Activated naive CD4-positive, alpha-beta T cell treated with anti-CD3 and anti-CD28 coated beads, Interleukin-2, amount 50 U/mL, for 24 hours (primary cell): ENCODE data around the gene ECM2.

Source experiments
- H3K27ac Mint-ChIP-seq: one replicate; pipeline ENCODE4 v1.8.0; 2021; ENCODE audit warnings: mild to moderate bottlenecking, mixed read lengths
- H3K27me3 Mint-ChIP-seq: one replicate; pipeline ENCODE4 v1.8.0; 2021; ENCODE audit warnings: mixed read lengths
- H3K36me3 Mint-ChIP-seq: one replicate; pipeline ENCODE4 v1.8.0; 2021; ENCODE audit warnings: mixed read lengths
- H3K4me1 Mint-ChIP-seq: one replicate; pipeline ENCODE4 v1.8.0; 2021; ENCODE audit warnings: mixed read lengths
- H3K4me3 Mint-ChIP-seq: one replicate; pipeline ENCODE4 v1.8.0; 2021; ENCODE audit warnings: mild to moderate bottlenecking, mixed read lengths
- H3K9me3 Mint-ChIP-seq: one replicate; pipeline ENCODE4 v1.8.0; 2021; ENCODE audit warnings: mixed read lengths

ECM2 gene

DNA sequence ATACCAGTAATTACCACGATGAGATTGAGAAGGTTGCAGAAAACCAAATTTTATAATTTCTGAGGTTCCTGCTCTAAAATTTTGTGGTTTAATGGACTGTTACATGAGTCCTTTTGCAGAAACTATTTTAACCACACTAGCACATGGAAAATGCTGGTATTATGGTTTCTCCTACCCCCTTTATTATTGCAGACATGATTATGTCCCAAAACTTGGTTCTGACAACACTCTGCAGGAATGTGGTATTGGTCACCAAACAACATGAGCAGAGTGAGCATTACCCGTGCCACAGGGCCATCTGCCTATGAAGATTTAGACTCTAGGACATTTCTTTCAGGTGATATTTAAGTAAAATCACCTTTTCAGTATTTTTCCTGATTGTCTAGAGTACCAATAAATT, 2.8 kb upstream of the ECM2 start:
- H3K27ac Mint-ChIP-seq = no peak overlapping the region
- H3K9me3 Mint-ChIP-seq = no peaks in the 10 kb centered on the region
- no peak overlapping the region for H3K4me3 Mint-ChIP-seq
- H3K27me3 Mint-ChIP-seq = no peaks in the 10 kb centered on the region
- no peaks in the 10 kb centered on the region for H3K4me1 Mint-ChIP-seq
- no peaks in the 10 kb centered on the region for H3K36me3 Mint-ChIP-seq

DNA sequence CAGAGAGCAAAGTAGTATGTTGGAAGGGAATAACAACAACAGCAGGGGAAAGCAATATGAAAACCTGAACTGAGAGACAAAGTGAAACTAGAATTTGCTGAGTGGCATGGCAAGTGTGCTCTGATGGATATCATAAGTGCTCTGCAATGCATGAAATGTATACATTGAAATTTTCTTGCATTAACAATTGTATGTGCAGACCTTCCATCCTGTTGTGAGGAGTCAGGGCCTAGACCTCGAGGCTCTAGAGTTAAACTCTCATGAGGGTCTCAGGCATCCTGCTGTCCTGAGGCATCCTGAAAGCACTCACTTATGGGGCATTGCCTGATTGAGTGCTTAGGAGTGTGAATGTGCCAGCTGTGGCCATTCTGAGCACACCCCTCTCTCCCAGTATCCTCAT, 1.1 kb downstream of the ECM2 start:
- no peaks in the 10 kb centered on the region for H3K27me3 Mint-ChIP-seq
- peaks cover 2% of the 10 kb centered on the region for H3K36me3 Mint-ChIP-seq
- H3K9me3 Mint-ChIP-seq = no peaks in the 10 kb centered on the region
- no peak overlapping the region for H3K4me3 Mint-ChIP-seq
- no peak overlapping the region for H3K27ac Mint-ChIP-seq
- no peaks in the 10 kb centered on the region for H3K4me1 Mint-ChIP-seq

DNA sequence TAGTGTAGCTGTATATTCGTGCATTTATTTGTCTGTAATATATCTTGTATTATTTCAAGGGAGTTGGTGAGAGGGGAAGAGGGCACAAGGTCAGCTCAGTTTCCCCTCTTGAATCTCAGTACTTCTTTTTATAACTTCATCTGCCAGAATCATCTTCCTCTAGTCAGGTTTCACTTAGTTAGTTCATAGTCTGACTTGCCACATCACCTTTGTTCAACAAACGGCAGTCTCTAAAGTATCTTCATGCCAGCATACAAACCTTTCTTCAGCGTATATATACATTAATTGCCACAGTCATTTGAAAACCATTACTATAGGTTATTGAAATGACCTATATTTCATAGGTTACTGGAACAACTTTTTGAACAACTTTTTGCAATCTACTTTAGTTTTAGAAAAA, 1.6 kb downstream of the ECM2 start:
- H3K27ac Mint-ChIP-seq = no peak overlapping the region
- no peak overlapping the region for H3K4me3 Mint-ChIP-seq
- H3K4me1 Mint-ChIP-seq = no peaks in the 10 kb centered on the region
- no peaks in the 10 kb centered on the region for H3K9me3 Mint-ChIP-seq
- no peaks in the 10 kb centered on the region for H3K27me3 Mint-ChIP-seq
- H3K36me3 Mint-ChIP-seq = peaks cover 2% of the 10 kb centered on the region

DNA sequence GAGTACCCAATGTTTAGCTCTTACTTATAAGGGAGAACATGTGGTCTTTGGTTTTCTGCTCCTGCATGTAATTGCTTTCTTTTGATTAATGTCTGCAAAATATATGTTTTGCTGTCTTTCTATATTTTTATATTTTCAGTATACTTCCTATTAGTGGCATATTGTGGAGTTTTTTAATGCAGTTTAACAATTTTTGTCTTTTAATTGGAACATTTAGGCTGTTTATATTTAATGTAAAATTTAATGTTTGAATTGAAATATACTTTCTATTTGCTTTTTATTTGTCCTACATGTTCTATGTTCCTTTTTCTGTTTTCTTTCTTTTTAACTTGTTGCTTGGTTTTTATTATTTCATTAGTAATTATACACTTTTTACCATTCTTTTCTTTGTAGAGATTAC, 4.9 kb downstream of the ECM2 start:
- H3K4me1 Mint-ChIP-seq = no peaks in the 10 kb centered on the region
- no peaks in the 10 kb centered on the region for H3K27me3 Mint-ChIP-seq
- peak overlapping the region; percentile 9 for H3K27ac Mint-ChIP-seq
- H3K9me3 Mint-ChIP-seq = no peaks in the 10 kb centered on the region
- peaks cover 2% of the 10 kb centered on the region for H3K36me3 Mint-ChIP-seq
- H3K4me3 Mint-ChIP-seq = no peak overlapping the region

DNA sequence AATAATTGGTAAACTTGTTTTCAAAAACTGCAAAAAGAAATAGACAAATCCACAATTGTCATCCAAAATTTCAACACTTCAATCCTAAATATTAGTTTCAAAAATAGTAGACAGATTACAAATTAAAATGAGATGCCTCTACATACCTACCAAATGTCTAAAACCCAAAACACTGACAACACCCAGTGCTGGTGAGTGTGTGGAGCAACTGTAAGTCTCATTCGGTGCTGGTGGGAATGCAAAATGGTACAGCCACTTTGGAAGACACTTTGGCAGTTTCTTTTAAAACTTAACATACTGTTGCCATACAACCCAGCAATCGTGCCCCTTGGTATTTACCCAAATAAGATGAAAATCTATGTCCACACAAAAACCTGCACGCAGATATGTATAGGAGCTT, 6.7 kb downstream of the ECM2 start:
- Mint-ChIP-seq H3K27ac (no peak overlapping the region), H3K36me3 (peaks cover 2% of the 10 kb centered on the region), H3K4me3 (no peak overlapping the region), H3K9me3 (no peaks in the 10 kb centered on the region), H3K4me1 (no peaks in the 10 kb centered on the region), H3K27me3 (no peaks in the 10 kb centered on the region)

DNA sequence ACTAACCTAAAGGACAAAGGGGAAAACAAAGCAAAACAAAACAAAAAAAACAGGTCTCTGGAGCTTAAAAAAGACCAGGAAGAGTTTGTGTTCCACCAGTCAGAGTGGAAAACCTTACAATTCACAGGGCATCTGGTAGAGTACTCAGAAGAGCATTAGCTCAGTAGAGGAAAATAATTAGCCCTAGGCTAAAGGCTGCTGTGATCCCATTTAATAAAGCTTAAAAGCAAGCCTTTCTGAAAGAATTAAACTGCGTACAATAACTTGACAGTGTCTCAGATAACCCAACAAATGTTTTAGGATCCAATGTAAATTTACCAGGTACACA, 7.3 kb downstream of the ECM2 start:
- Mint-ChIP-seq H3K9me3 (no peaks in the 10 kb centered on the region), H3K4me1 (no peaks in the 10 kb centered on the region), H3K27me3 (no peaks in the 10 kb centered on the region), H3K27ac (no peak overlapping the region), H3K4me3 (no peak overlapping the region), H3K36me3 (peaks cover 2% of the 10 kb centered on the region)

DNA sequence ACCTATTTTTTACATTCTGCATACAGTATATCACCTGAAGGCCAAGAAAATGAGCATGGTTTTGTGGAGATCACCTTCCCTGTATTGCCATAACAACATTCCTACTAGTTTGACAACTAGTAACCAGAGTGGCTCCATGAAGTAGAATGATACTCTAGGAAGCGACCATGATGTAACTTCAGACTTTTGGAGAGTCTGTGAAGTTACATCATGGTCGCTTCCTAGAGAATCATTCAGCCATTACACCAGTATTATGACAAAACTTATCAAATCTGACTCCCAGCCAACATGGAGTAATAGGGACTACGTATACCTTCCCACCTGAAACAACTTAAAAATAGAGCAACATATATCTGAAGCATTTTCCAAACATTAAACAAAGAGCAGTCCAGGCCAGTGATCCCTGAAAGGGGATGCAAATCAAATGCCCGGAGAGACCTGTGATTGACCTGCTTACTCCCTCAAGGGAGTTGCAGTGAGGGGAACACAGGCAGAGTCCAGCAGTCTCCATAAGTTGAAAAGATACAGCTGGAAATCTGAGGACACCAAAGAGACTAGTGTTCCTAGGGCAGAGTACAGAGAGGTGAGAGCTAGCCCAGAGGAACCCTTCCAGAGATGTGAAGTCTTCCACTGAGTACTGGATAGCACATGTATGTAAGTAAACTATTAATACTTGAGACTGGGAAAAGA, 7.8 kb downstream of the ECM2 start:
- Mint-ChIP-seq H3K27ac (no peak overlapping the region), H3K4me1 (no peaks in the 10 kb centered on the region), H3K27me3 (no peaks in the 10 kb centered on the region)

DNA sequence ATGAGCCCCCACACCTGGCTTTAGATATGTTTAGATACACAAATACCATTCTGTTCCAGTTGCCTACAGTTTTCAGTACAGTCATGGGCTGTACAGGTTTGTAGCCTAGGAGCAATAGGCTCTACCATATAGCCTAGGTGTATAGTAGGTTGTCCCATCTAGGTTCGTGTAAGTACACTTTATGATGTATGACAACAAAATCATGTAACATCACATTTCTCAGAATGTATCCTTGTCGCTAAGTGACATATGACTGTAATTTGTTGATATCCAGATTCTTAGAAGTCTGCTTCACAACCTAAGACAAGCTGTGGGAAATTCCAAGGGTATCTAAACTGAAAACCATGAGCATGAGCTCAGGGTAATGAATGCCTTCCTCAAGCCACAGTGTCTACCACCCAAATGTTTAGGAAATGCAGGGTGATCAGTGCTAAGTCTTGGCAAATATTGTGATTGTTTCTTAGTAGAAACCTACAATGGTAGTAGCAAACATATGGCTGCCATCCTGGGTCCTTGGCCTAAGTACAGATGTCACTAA, 8.4 kb downstream of the ECM2 start:
- no peaks in the 10 kb centered on the region for H3K9me3 Mint-ChIP-seq
- H3K4me3 Mint-ChIP-seq = no peak overlapping the region
- H3K27me3 Mint-ChIP-seq = no peaks in the 10 kb centered on the region
- no peak overlapping the region for H3K27ac Mint-ChIP-seq
- H3K36me3 Mint-ChIP-seq = peaks cover 1% of the 10 kb centered on the region
- H3K4me1 Mint-ChIP-seq = no peaks in the 10 kb centered on the region

More for the DNA sequence above, 7.8 kb downstream of the ECM2 start:
- no peak overlapping the region for H3K4me3 Mint-ChIP-seq
- H3K9me3 Mint-ChIP-seq = no peaks in the 10 kb centered on the region
- peaks cover 2% of the 10 kb centered on the region for H3K36me3 Mint-ChIP-seq

DNA sequence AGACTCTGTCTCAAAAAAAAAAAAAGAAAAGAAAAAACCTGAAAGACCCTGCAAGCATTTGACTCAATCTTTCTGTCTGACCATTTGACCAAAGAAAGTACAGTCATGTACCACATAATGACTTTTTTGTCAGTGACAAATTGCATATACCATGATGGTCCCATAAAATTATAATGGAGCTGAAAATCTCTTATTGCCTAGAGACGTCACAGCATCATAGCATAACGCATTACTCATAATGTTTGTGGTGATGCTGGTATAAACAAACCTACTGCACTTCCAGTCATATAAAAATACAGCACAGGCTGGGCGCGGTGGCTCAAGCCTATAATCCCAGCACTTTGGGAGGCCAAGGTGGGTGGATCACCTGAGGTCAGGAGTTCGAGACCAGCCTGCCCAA, 10.5 kb downstream of the ECM2 start:
- Mint-ChIP-seq H3K4me1 (no peaks in the 10 kb centered on the region), H3K27ac (no peak overlapping the region), H3K9me3 (no peaks in the 10 kb centered on the region), H3K27me3 (no peaks in the 10 kb centered on the region), H3K4me3 (no peak overlapping the region), H3K36me3 (no peaks in the 10 kb centered on the region)

DNA sequence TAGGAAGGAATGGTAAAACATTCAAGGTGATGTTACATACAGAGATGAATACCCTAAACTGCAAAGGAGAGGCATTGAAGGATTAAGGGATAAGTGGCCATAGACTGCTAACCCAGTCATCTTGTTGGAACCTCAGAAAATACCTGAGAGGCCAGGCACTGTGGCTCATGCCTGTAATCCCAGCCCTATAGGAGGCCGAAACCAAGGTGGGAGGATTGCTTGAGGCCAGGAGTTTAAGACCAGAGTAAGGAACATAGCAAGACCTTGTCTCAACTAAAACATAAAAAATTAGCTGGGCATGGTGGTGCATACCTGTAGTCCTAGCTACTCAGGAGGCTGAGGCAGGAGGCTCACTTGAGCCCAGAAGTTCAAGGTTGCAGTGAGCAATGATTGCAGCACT, 10.9 kb downstream of the ECM2 start:
- no peaks in the 10 kb centered on the region for H3K9me3 Mint-ChIP-seq

DNA sequence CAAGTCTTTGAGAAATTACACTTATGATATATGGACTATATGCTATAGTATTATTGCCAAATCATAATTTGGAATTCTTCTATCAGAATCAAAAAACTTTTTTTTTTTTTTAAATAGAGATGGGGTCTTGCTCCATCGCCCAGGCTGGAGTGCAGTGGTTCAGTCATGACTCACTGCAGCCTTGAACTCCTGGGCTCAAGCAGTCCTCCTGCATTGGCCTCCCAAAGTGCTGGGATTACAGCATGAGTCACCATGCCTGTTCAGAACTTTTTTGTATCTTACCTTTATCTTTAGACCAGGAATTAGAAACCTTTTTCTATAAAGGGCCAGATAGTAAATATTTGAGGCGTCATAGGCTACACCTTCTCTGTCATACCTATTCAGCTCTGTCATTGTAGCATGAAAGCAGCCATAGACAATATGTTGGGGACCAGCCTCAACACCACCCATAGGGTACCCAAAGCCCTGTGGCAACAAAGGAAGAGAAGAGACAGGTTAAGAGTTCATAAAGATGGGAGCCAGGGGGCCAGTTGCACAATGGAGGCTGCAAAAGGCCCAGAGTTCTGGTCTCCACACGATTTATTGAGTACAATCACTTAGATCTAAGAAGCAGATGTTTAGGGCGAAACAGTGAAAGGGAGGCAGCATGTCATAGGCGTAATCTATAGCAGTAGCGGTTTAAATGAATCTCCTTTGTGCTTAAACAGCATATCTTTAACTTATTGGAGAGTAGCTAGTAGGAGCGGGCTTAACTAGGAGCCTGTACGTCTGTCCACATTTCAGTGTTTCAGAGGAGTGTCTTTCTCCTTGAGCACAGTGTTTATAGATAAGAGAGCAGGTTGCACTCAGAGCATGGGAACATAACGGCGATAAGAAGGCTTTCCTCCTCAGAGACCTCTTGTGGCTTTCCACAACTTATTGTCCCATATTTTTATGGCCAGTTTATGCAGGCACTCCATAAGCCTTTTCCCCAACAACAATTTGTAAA, 12.5 kb downstream of the ECM2 start:
- peaks cover 2% of the 10 kb centered on the region for H3K36me3 Mint-ChIP-seq
- H3K4me1 Mint-ChIP-seq = no peaks in the 10 kb centered on the region
- H3K9me3 Mint-ChIP-seq = no peaks in the 10 kb centered on the region
- H3K4me3 Mint-ChIP-seq = no peak overlapping the region
- H3K27me3 Mint-ChIP-seq = no peaks in the 10 kb centered on the region
- H3K27ac Mint-ChIP-seq = no peak overlapping the region

More for the DNA sequence above, 10.9 kb downstream of the ECM2 start:
- no peaks in the 10 kb centered on the region for H3K36me3 Mint-ChIP-seq
- H3K4me1 Mint-ChIP-seq = no peaks in the 10 kb centered on the region
- H3K27ac Mint-ChIP-seq = no peak overlapping the region
- no peak overlapping the region for H3K4me3 Mint-ChIP-seq
- no peaks in the 10 kb centered on the region for H3K27me3 Mint-ChIP-seq

DNA sequence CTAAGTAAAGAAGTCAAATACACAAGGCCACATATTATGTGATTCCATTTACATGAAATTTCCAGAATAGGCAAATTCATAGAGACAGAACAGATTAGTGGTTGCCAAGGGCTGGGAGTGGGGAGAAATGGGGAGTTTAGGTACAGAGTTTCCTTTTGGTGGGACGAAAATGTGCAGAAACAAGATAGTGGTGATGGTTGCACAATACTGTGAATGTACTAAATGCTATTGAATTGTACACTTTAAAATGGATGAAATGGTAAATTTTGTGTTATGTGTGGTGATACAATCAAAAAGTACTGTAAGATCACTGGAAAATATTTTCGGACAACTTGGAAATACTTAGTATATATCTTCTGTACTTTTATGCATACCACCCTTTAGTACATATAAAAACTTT, 15.0 kb downstream of the ECM2 start:
- Mint-ChIP-seq H3K27me3 (no peaks in the 10 kb centered on the region), H3K4me1 (no peaks in the 10 kb centered on the region), H3K27ac (no peak overlapping the region), H3K4me3 (no peak overlapping the region), H3K9me3 (no peaks in the 10 kb centered on the region), H3K36me3 (peaks cover 2% of the 10 kb centered on the region)

DNA sequence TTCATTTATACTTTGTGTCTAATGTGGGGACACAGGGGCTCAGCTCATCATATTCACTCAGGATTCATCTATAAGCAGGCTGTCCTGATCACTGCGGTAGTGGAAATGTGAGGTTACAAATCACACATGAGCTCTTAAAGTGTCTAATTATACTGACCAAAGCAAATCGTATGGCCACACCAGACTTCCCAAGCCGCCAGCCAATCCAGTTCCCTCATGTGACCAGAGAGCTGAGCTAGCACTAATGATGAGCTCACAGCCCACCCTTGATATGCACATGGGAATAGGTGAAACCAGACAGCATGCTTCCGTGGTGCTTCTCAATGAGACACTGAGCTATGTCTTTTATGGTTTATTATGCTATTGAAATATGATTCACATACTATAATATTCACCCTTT, 17.6 kb downstream of the ECM2 start:
- H3K9me3 Mint-ChIP-seq = no peaks in the 10 kb centered on the region
- H3K4me3 Mint-ChIP-seq = no peak overlapping the region

DNA sequence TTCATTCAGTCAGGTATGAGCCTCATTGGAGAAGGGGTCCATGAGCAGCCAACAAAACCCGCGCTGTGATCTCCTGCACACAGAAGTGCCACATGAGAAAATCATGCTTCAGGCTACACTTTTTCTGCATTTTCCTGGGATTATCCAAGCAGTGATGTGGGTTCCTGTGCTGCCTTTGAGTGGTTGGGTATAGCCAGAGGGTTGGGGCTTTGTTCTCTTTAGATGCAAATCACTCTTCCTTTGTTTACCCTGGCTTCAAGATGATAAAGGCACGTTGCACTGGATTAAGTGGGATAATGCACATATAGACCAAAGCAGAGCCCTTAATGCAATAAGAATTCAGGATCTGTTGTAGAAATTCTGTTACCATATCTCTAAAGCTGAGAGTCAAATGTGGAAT, 18.7 kb downstream of the ECM2 start:
- Mint-ChIP-seq H3K27ac (no peak overlapping the region), H3K4me3 (no peak overlapping the region), H3K27me3 (no peaks in the 10 kb centered on the region), H3K9me3 (no peaks in the 10 kb centered on the region), H3K36me3 (peaks cover 2% of the 10 kb centered on the region), H3K4me1 (no peaks in the 10 kb centered on the region)

More for the DNA sequence above, 17.6 kb downstream of the ECM2 start:
- Mint-ChIP-seq H3K36me3 (peaks cover 2% of the 10 kb centered on the region), H3K27me3 (no peaks in the 10 kb centered on the region), H3K4me1 (no peaks in the 10 kb centered on the region), H3K27ac (no peak overlapping the region)

DNA sequence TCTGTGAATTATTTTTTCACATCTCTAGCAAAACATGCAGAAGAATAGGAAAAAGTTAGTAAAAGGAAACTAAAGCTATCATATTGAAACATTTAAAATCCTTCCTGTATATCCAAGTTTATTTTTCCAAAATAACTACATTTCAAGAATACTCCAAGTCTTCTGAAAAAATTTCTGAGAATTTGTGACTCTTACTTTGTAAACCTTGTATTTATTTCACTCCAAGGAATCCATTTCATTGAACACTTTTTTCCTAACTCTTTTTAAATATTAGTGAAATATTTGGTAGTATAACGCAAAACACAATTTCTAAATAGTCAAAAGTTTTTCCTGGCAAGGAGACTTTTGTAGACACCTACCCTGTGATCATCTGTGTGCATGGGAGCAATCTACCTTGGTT, 19.3 kb downstream of the ECM2 start:
- Mint-ChIP-seq H3K4me3 (no peak overlapping the region), H3K4me1 (no peaks in the 10 kb centered on the region), H3K36me3 (peaks cover 2% of the 10 kb centered on the region), H3K27ac (no peak overlapping the region), H3K27me3 (no peaks in the 10 kb centered on the region), H3K9me3 (no peaks in the 10 kb centered on the region)

DNA sequence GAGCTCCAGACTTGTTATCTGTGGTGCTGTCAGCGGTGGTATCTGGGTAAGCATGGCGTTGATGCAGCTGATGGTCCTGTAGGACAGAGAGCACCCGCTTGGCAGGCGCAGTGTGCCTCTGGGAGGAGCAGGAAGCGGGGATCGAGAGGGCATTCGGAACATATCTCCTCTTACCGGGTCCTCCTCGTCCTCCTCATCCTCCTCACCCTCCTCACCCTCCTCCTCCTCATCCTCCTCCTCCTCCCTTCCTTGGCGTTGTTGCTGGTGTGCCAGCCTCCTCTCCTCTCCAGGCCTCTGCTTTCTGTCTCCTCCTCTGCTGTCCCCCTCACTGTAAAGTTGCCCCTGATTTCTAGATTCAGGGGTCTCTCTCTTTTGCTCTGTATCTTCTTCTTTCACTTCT, 21.2 kb downstream of the ECM2 start:
- Mint-ChIP-seq H3K4me1 (no peaks in the 10 kb centered on the region), H3K4me3 (no peak overlapping the region), H3K27ac (no peak overlapping the region), H3K27me3 (no peaks in the 10 kb centered on the region), H3K36me3 (peaks cover 2% of the 10 kb centered on the region), H3K9me3 (no peaks in the 10 kb centered on the region)
